Tibial nerve (tissue), 4 donors: Measurements from ENCODE around the gene CCDC124.

ENCODE experiments used
- CTCF ChIP-seq, 5 experiments: fragments of 200-600 bp in 3 of 5; fragments of 450-650 bp in 2 of 5; sonication (generic) in 3 of 5; IDR thresholded peaks; one replicate each; pipeline ENCODE4 v1.5.1; 2016 to 2019; ENCODE audit warnings: antibody characterized with exemption in 5 of 5, mild to moderate bottlenecking in 3 of 5, moderate library complexity in 2 of 5
- EP300 ChIP-seq, 2 donors: sonication (generic); formaldehyde crosslinking; IDR thresholded peaks; one replicate each; pipeline ENCODE4 v1.6.1; 2017; ENCODE audit warnings: antibody characterized with exemption in 2 of 2, mild to moderate bottlenecking in 1 of 2
- POLR2A ChIP-seq, 2 donors: fragments of 450-650 bp; IDR thresholded peaks; one replicate each; pipeline ENCODE4 v1.6.1; 2017; ENCODE audit warnings: antibody characterized with exemption in 2 of 2, mild to moderate bottlenecking in 2 of 2, moderate library complexity in 2 of 2

GRCh38 chr19:17936379-17936778, 3.6 kb downstream of the CCDC124 start:
- TF ChIP-seq POLR2A (IDR thresholded peaks at IDR 0.05) (no peak), EP300 (IDR thresholded peaks at IDR 0.05) (no peak), CTCF (IDR thresholded peaks at IDR 0.05) (no peak)
